Common myeloid progenitor, CD34-positive (primary cell): ENCODE measurements around the gene STAT5B.
"Not testable (repeated sequence)": the region's sequence is repeated elsewhere in the genome, so short reads cannot be mapped to it uniquely, and the experiment has no call there.

Source experiments
- CTCF ChIA-PET: fragments of 350-600 bp; sonication (Branson Sonifier 250); formaldehyde crosslinking; loops from one replicate; lab custom pipeline; 2021; ENCODE audit warnings: antibody characterized with exemption; lab: Charles Lee
- POLR2A ChIA-PET: fragments of 350-600 bp; sonication (Branson Sonifier 250); formaldehyde crosslinking; loops from one replicate; lab custom pipeline; 2021; ENCODE audit warnings: antibody characterized with exemption; lab: Charles Lee
- DNase-seq, 3 donors: peaks; one replicate each; pipeline versions ENCODE4 v3.0.0 to v3.0.0-alpha.2; 2013
- H3K27ac ChIP-seq, 2 experiments: 1 replicate in 1 of 2; 2 replicates in 1 of 2; pipeline ENCODE4 v1.7.0; 2013; ENCODE audit warnings: inconsistent platforms in 2 of 2, low read length in 2 of 2, mild to moderate bottlenecking in 2 of 2, low read depth in 1 of 2, moderate library complexity in 1 of 2; ENCODE audit not compliant: severe bottlenecking in 2 of 2, insufficient read depth in 1 of 2, poor library complexity in 1 of 2
- H3K27me3 ChIP-seq, 5 experiments: replicated peaks in 2 of 5; 1 replicate in 3 of 5; 2 replicates in 2 of 5; pipeline versions ENCODE4 v1.6.1 to v1.7.0; 2013; ENCODE audit warnings: low read length in 4 of 5, mild to moderate bottlenecking in 2 of 5, moderate library complexity in 2 of 5, inconsistent platforms in 1 of 5; ENCODE audit not compliant: insufficient read depth in 5 of 5, control insufficient read depth in 4 of 5
- H3K36me3 ChIP-seq, 4 experiments: 1 replicate in 2 of 4; 2 replicates in 2 of 4; pipeline versions ENCODE4 v1.6.1 to v1.7.0; 2013; ENCODE audit warnings: low read length in 3 of 4, control low read depth in 1 of 4, mild to moderate bottlenecking in 1 of 4; ENCODE audit not compliant: control insufficient read depth in 4 of 4, insufficient read depth in 4 of 4
- H3K4me1 ChIP-seq, 4 experiments: 1 replicate in 3 of 4; 2 replicates in 1 of 4; pipeline versions ENCODE4 v1.6.1 to v1.7.1; 2013; ENCODE audit warnings: low read length in 3 of 4, mild to moderate bottlenecking in 3 of 4, control low read depth in 1 of 4, inconsistent platforms in 1 of 4, moderate library complexity in 1 of 4; ENCODE audit not compliant: control insufficient read depth in 4 of 4, insufficient read depth in 4 of 4; ENCODE audit errors: control extremely low read depth in 1 of 4
- H3K4me3 ChIP-seq, 7 experiments: 1 replicate in 4 of 7; 2 replicates in 3 of 7; pipeline versions ENCODE4 v1.5.1 to v1.7.0; 2013; ENCODE audit warnings: mild to moderate bottlenecking in 7 of 7, low read length in 6 of 7, moderate library complexity in 6 of 7, inconsistent platforms in 2 of 7, low read depth in 2 of 7, control low read depth in 1 of 7; ENCODE audit not compliant: insufficient read depth in 4 of 7, control insufficient read depth in 1 of 7; ENCODE audit errors: extremely low read depth in 1 of 7
- H3K9me3 ChIP-seq, 5 experiments: 1 replicate in 4 of 5; 2 replicates in 1 of 5; pipeline versions ENCODE4 v1.6.1 to v1.7.1; 2013; ENCODE audit warnings: low read length in 4 of 5, mild to moderate bottlenecking in 2 of 5, inconsistent platforms in 1 of 5, low read depth in 1 of 5, moderate library complexity in 1 of 5; ENCODE audit not compliant: control insufficient read depth in 4 of 5, insufficient read depth in 2 of 5; ENCODE audit errors: control extremely low read depth in 1 of 5
- WGBS: methylation state at CpG from one replicate; pipeline ENCODE4 v1.1.5; 2013; ENCODE audit not compliant: insufficient coverage; 5-methylcytosine and 5-hydroxymethylcytosine counted together

Gene STAT5B

GRCh38 chr17:42308446-42308845 lies 32.3 kb upstream of the STAT5B start:
- POLR2A ChIA-PET = no interaction called here
- Histone ChIP-seq H3K27me3 (no peaks in the 10 kb centered on the region), H3K36me3 (peaks cover 10 to 79% (median 71%) of the 10 kb centered on the region in 4 experiments), H3K27ac (peak overlapping the region in 1 of 2 experiments; percentile 99), H3K9me3 (no peaks in the 10 kb centered on the region), H3K4me3 (no peak overlapping the region), H3K4me1 (peaks cover 9 to 41% (median 35%) of the 10 kb centered on the region in 4 experiments)
- WGBS = 80% methylated on average over 2 of the region's 7 CpGs
- CTCF ChIA-PET = interaction anchor here (1.0 to 12.4 kb wide), 7 partner anchors 10 to 185 kb away, joined by 4 to 132 read pairs (median 8); partner anchors contain the start of gene STAT5A
- DNase-seq = no peak

DNA sequence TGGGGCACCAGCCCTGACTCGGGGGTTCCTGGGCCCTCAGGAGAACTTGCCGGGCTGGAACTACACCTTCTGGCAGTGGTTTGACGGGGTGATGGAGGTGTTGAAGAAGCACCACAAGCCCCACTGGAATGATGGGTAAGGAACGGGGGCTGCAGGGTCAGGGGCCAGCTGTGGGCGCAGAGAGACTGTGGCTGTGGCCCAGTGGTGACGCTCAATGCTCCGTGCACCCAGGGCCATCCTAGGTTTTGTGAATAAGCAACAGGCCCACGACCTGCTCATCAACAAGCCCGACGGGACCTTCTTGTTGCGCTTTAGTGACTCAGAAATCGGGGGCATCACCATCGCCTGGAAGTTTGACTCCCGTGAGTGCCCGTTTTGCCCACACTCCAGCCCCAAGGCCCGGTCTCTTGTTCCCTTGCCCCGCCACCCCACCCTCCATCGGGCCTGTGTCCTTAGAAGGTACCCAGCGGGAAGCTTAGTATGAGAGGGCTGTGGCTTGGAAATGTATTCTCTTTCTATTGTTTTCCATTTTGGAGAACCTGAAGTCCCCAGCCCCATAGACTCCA lies 31.3 kb upstream of the STAT5B start:
- ChIA-PET CTCF (interaction anchor here (1.6 to 12.4 kb wide), 4 partner anchors 14 to 96 kb away, joined by 5 to 132 read pairs (median 9); partner anchors contain the start of gene STAT5A), POLR2A (no interaction called here)
- Histone ChIP-seq H3K9me3 (no peaks in the 10 kb centered on the region), H3K36me3 (peaks cover 12 to 86% (median 75%) of the 10 kb centered on the region in 4 experiments), H3K4me3 (no peak overlapping the region), H3K4me1 (peaks cover 9 to 32% (median 25%) of the 10 kb centered on the region in 4 experiments), H3K27me3 (no peaks in the 10 kb centered on the region), H3K27ac (peak overlapping the region in 1 of 2 experiments; percentile 99)
- WGBS = 98% methylated on average over 15 of the region's 19 CpGs
- no peak for DNase-seq

- Histone ChIP-seq H3K27me3 (no peaks in the 10 kb centered on the region), H3K4me1 (peaks cover 9 to 21% (median 15%) of the 10 kb centered on the region in 4 experiments), H3K27ac (no peak overlapping the region), H3K4me3 (no peak overlapping the region), H3K36me3 (peaks cover 14 to 97% (median 85%) of the 10 kb centered on the region in 4 experiments), H3K9me3 (no peaks in the 10 kb centered on the region)
- WGBS = 97% methylated on average over 5 of the region's 5 CpGs
- no peak for DNase-seq
- ChIA-PET POLR2A (no interaction called here), CTCF (no interaction called here)
These were observed 30.1 kb upstream of the STAT5B start for GRCh38 chr17:42306385-42306667.

- Histone ChIP-seq H3K4me3 (no peak overlapping the region), H3K27ac (no peak overlapping the region), H3K36me3 (peaks cover 14 to 97% (median 85%) of the 10 kb centered on the region in 4 experiments), H3K4me1 (peaks cover 4 to 15% (median 9%) of the 10 kb centered on the region in 4 experiments), H3K9me3 (no peaks in the 10 kb centered on the region), H3K27me3 (no peaks in the 10 kb centered on the region)
- ChIA-PET CTCF (no interaction called here), POLR2A (interaction anchor here (0.6 kb wide), 1 partner anchor 83 kb away, joined by 3 read pairs; no protein-coding TSS in a partner anchor)
- WGBS = 96% methylated on average over 7 of the region's 18 CpGs
- DNase-seq = no peak
These were observed 29.6 kb upstream of the STAT5B start for GRCh38 chr17:42305543-42306384.

GRCh38 chr17:42305031-42305330 lies 28.8 kb upstream of the STAT5B start:
- ChIA-PET POLR2A (interaction anchor here (0.6 kb wide), 1 partner anchor 84 kb away, joined by 3 read pairs; no protein-coding TSS in a partner anchor), CTCF (interaction anchor here (1.1 kb wide), 1 partner anchor 16 kb away, joined by 4 read pairs; the partner anchor contains the start of gene STAT5A)
- 96% methylated on average over 5 of the region's 6 CpGs for WGBS
- not testable (repeated sequence) for DNase-seq, H3K4me1 ChIP-seq, H3K4me3 ChIP-seq, H3K27ac ChIP-seq, H3K9me3 ChIP-seq, H3K27me3 ChIP-seq
- peaks cover 12 to 93% (median 79%) of the 10 kb centered on the region in 4 experiments for H3K36me3 ChIP-seq

DNA sequence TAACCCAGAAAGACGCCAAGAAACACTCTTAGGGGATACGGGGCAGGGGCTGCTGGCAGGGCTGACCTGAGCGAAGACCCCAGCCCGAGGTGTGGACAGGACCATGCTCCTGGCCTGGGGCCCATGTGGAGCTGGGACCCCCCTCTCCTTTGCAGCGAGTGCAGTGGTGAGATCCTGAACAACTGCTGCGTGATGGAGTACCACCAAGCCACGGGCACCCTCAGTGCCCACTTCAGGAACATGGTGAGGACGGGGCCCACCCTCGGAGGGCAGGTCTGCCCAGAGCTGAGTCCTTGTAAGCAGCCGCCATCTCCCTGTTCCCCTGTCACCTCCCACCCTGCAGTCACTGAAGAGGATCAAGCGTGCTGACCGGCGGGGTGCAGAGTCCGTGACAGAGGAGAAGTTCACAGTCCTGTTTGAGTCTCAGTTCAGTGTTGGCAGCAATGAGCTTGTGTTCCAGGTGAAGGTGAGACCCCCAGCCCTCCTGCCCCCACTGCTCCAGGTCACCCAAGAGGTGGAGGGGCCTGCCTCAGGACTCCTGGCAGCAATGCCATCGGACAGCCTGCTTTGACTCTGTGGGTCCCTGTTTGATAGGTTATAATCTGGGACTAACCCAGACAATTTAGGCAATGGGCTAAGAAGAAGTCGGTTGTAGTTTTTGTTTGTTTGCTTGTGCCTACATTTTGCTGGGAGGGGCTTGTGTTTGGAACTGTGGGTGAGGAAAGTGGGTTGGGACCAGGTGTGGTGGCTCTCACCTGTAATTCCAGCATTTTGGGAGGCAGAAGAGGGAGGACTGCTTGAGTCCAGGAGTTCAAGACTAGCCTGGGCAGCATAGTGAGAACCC lies 28.2 kb upstream of the STAT5B start:
- CTCF ChIA-PET = interaction anchor here (1.1 to 1.5 kb wide), 4 partner anchors 9 to 82 kb away, joined by 3 to 9 read pairs (median 4); partner anchors contain the start of gene STAT5A
- Histone ChIP-seq H3K27me3 (no peaks in the 10 kb centered on the region), H3K4me1 (peaks cover 0 to 3% (median 0%) of the 10 kb centered on the region in 4 experiments), H3K36me3 (peaks cover 12 to 90% (median 73%) of the 10 kb centered on the region in 4 experiments), H3K9me3 (no peaks in the 10 kb centered on the region), H3K4me3 (no peak overlapping the region), H3K27ac (no peak overlapping the region)
- DNase-seq = no peak
- POLR2A ChIA-PET = interaction anchor here (0.6 to 1.2 kb wide), 2 partner anchors 17 to 84 kb away, joined by 3 read pairs; no protein-coding TSS in a partner anchor
- WGBS = 99% methylated on average over 14 of the region's 16 CpGs
